ENCODE data around the gene EIF4B.

Gene EIF4B

GRCh38 chr12:53059434-53060063 lies 53.3 kb downstream of the EIF4B start:
- DNase-seq, result no peak

GRCh38 chr12:53060064-53060720 lies 53.9 kb downstream of the EIF4B start:
- no peak for DNase-seq

GRCh38 chr12:53060721-53061276 lies 54.5 kb downstream of the EIF4B start:
- no peak for DNase-seq

- no peak for DNase-seq
Measured at GRCh38 chr12:53061404-53062010, 55.3 kb downstream of the EIF4B start.

- no peak for DNase-seq
Measured at GRCh38 chr12:53062011-53062961, 56.0 kb downstream of the EIF4B start.

GRCh38 chr12:53062977-53063707 lies 56.9 kb downstream of the EIF4B start:
- DNase-seq, result no peak

- DNase-seq, result no peak
Measured at GRCh38 chr12:53063708-53064612, 57.7 kb downstream of the EIF4B start.

GRCh38 chr12:53064613-53065436 lies 58.6 kb downstream of the EIF4B start:
- DNase-seq, result no peak

- DNase-seq, result no peak
Measured at GRCh38 chr12:53065470-53065869, 59.2 kb downstream of the EIF4B start.

GRCh38 chr12:53065975-53066931 lies 60.0 kb downstream of the EIF4B start:
- peak; percentile 81 for DNase-seq

- DNase-seq, result no peak
Measured at GRCh38 chr12:53067074-53067992, 61.1 kb downstream of the EIF4B start.

GRCh38 chr12:53067993-53068770 lies 61.9 kb downstream of the EIF4B start:
- DNase-seq, result no peak

GRCh38 chr12:53068811-53069585 lies 62.7 kb downstream of the EIF4B start:
- no peak for DNase-seq

- no peak for DNase-seq
Measured at GRCh38 chr12:53069621-53070410, 63.6 kb downstream of the EIF4B start.
